GM12878 (cell line): Measurements from ENCODE around the gene VAC14. TPM values are rescaled to one million over a fixed set of nuclear protein-coding genes. Genes with fewer than 3 reads are reported as not detected.

Experiments
- ATAC-seq: fragments of 200-7000 bp; cut with Tn5 transposase; 3 replicates; pipeline ENCODE4 v1.9.1; 2020; ENCODE audit warnings: mild to moderate bottlenecking, moderate library complexity
- BruUV-seq: library from RNA; stranded (reverse); fragments of 400-500 nt; replicated peaks from 2 replicates; lab custom pipeline; 2021; lab: Mats Ljungman, UMichigan
- CTCF ChIA-PET: fragments of 300-600 bp; sonication (Branson Sonifier 250); formaldehyde crosslinking; extraction: SDS; loops from one replicate; lab custom pipeline; 2021; ENCODE audit warnings: inconsistent platforms; lab: Yijun Ruan, JAX
- POLR2A ChIA-PET: fragments of 350-600 bp; formaldehyde crosslinking; extraction: SDS; loops from one replicate; lab custom pipeline; 2021; ENCODE audit warnings: inconsistent platforms; lab: Charles Lee
- RAD21 ChIA-PET: fragments of 300-600 bp; sonication (Branson Sonifier 250); formaldehyde crosslinking; loops from one replicate; lab custom pipeline; 2023; ENCODE audit warnings: antibody characterized with exemption; ENCODE audit not compliant: unreplicated experiment; lab: Charles Lee
- SMC1A ChIA-PET: fragments of 300-600 bp; sonication (Branson Sonifier 250); formaldehyde crosslinking; loops from one replicate; lab custom pipeline; 2023; ENCODE audit not compliant: unreplicated experiment, uncharacterized antibody; lab: Charles Lee
- DNase-seq: peaks from one replicate; pipeline ENCODE4 v3.0.0-alpha.2; 2011; ENCODE audit warnings: low read depth, low spot score
- FAIRE-seq: peaks from 3 replicates; lab custom pipeline; 2011; peaks lifted over from hg19 to GRCh38; lab: Jason Lieb, UNC
- H2AFZ ChIP-seq: 2 replicates; pipeline ENCODE4 v1.6.0; 2011; ENCODE audit warnings: low read depth, low read length, control low read depth; ENCODE audit not compliant: control insufficient read depth
- H3K27ac ChIP-seq: 2 replicates; pipeline ENCODE4 v1.5.1; 2011; ENCODE audit warnings: control low read depth; ENCODE audit not compliant: control insufficient read depth, insufficient read depth
- H3K27me3 ChIP-seq, 2 experiments: replicated peaks in 1 of 2; 2 replicates each; pipeline versions ENCODE4 v1.6.0 to v1.6.1; 2011; ENCODE audit warnings: low read length in 1 of 2; ENCODE audit not compliant: control insufficient read depth in 2 of 2, insufficient read depth in 2 of 2
- H3K36me3 ChIP-seq, 2 experiments: 2 replicates each; pipeline ENCODE4 v1.5.1; 2011; ENCODE audit warnings: low read length in 1 of 2; ENCODE audit not compliant: control insufficient read depth in 2 of 2, insufficient read depth in 2 of 2
- H3K4me1 ChIP-seq: 2 replicates; pipeline ENCODE4 v1.6.1; 2011; ENCODE audit warnings: mild to moderate bottlenecking, low read length, moderate library complexity, mixed read lengths; ENCODE audit not compliant: control insufficient read depth, insufficient read depth
- H3K4me2 ChIP-seq: 2 replicates; pipeline ENCODE4 v1.6.0; 2011; ENCODE audit warnings: control low read depth; ENCODE audit not compliant: control insufficient read depth, insufficient read depth
- H3K4me3 ChIP-seq: fragments of 200-600 bp; sonication (generic); 2 replicates; pipeline ENCODE4 v1.5.1; 2016
- H3K79me2 ChIP-seq: 2 replicates; pipeline ENCODE4 v1.6.0; 2011; ENCODE audit warnings: low read length; ENCODE audit not compliant: control insufficient read depth, insufficient read depth
- H3K9ac ChIP-seq: 2 replicates; pipeline ENCODE4 v1.8.0; 2011; ENCODE audit warnings: low read length, control low read depth, mixed read lengths; ENCODE audit not compliant: control insufficient read depth, insufficient read depth
- H3K9me3 ChIP-seq: replicated peaks from 3 replicates; pipeline ENCODE4 v1.5.1; 2011; ENCODE audit warnings: mild to moderate bottlenecking, low read length; ENCODE audit not compliant: control insufficient read depth, insufficient read depth
- H4K20me1 ChIP-seq: 2 replicates; pipeline ENCODE4 v1.6.0; 2011; ENCODE audit not compliant: control insufficient read depth, insufficient read depth
- ATF7 ChIP-seq: fragments of 450-650 bp; IDR thresholded peaks from 2 replicates; pipeline ENCODE4 v1.6.1; 2016; ENCODE audit warnings: low read depth, mild to moderate bottlenecking
- CTCF ChIP-seq, 3 experiments: IDR thresholded peaks in 2 of 3; conservative IDR thresholded peaks in 1 of 3; 2 replicates each; pipeline ENCODE4 v1.5.1; 2011; ENCODE audit warnings: low read depth in 3 of 3, low read length in 3 of 3, mild to moderate bottlenecking in 3 of 3, control low read depth in 2 of 3, moderate library complexity in 2 of 3, inconsistent platforms in 1 of 3, mixed read lengths in 1 of 3; ENCODE audit not compliant: control insufficient read depth in 2 of 3, insufficient read depth in 1 of 3; ENCODE audit errors: extremely low read depth in 1 of 3
- ETV6 ChIP-seq, 2 experiments: fragments of 450-650 bp in 1 of 2; IDR thresholded peaks in 1 of 2; conservative IDR thresholded peaks in 1 of 2; 2 replicates each; pipeline ENCODE4 v1.6.1; 2014; ENCODE audit warnings: antibody characterized with exemption in 1 of 2, borderline replicate concordance in 1 of 2, low read depth in 1 of 2, mild to moderate bottlenecking in 1 of 2, moderate library complexity in 1 of 2
- HDGF ChIP-seq: fragments of 450-650 bp; IDR thresholded peaks from 2 replicates; pipeline ENCODE4 v1.6.1; 2016; ENCODE audit warnings: antibody characterized with exemption
- MLLT1 ChIP-seq: fragments of 450-650 bp; IDR thresholded peaks from 2 replicates; pipeline ENCODE4 v1.6.1; 2016; ENCODE audit warnings: mild to moderate bottlenecking
- SMC3 ChIP-seq: IDR thresholded peaks from 2 replicates; pipeline ENCODE4 v1.6.1; 2011; ENCODE audit warnings: low read length, improper control_type of control experiment, borderline replicate concordance
- SREBF2 ChIP-seq: IDR thresholded peaks from 2 replicates; pipeline ENCODE4 v1.6.1; 2012; ENCODE audit warnings: mild to moderate bottlenecking, low read length
- SRF ChIP-seq, 2 experiments: IDR thresholded peaks; 2 replicates each; pipeline ENCODE4 v1.6.1; 2011; ENCODE audit warnings: low read depth in 2 of 2, low read length in 2 of 2, mild to moderate bottlenecking in 1 of 2, moderate library complexity in 1 of 2
- ZBTB11 ChIP-seq: fragments of 450-650 bp; formaldehyde crosslinking; IDR thresholded peaks from 2 replicates; pipeline ENCODE4 v1.5.0; 2022; ENCODE audit warnings: mild to moderate bottlenecking, missing genetic modification characterization
- ZNF592 ChIP-seq: fragments of 450-650 bp; IDR thresholded peaks from 2 replicates; pipeline ENCODE4 v1.6.1; 2017; ENCODE audit warnings: mild to moderate bottlenecking, moderate library complexity
- WGBS: methylation state at CpG from one replicate; pipeline ENCODE4 v1.1.6; 2016; ENCODE audit warnings: low lambda C conversion rate; ENCODE audit not compliant: insufficient replicate concordance, insufficient coverage; ENCODE audit errors: missing lambda C conversion rate; 5-methylcytosine and 5-hydroxymethylcytosine counted together
- in situ Hi-C: fragments of 300-500 bp; cut with MboI; formaldehyde crosslinking; loops from 9 replicates; pipeline ENCODE4 v1.14.3; 2018; ENCODE audit warnings: mixed read lengths
- intact Hi-C: fragments of 100-400 bp; cut with micrococcal nuclease; formaldehyde crosslinking; loops from one replicate; pipeline ENCODE4 v1.14.2; 2022; ENCODE audit not compliant: unreplicated experiment
- polyA plus RNA-seq, 11 experiments: library from polyadenylated mRNA; depleted of rRNA in 4 of 11; unstranded in 6 of 11; stranded (reverse) in 5 of 11; fragments of >200 nt; fragmentation: Nextera tagmentation in 4 of 11; fragmentation: Illumina TruSeq in 1 of 11; extraction: Ambion mirVana in 4 of 11; extraction: Trizol in 1 of 11; gene quantifications; 1 replicate in 1 of 11; 2 replicates in 10 of 11; pipeline versions ENCODE4 v1.2.1 to v1.2.3, GENCODE V29; 2011 to 2016; ENCODE audit warnings: inconsistent platforms in 2 of 11, missing spikeins in 2 of 11, low read depth in 1 of 11
- total RNA-seq, 4 experiments: library from RNA; depleted of rRNA in 3 of 4; stranded (reverse); fragments of >200 nt in 3 of 4; fragmentation: Illumina TruSeq in 1 of 4; extraction: Trizol in 1 of 4; gene quantifications; 2 replicates each; pipeline versions ENCODE4 v1.2.1 to v1.2.3, GENCODE V29; 2013 to 2021

VAC14 gene
- total and polyA plus RNA-seq, 10 of the 15 experiments (the other 5 are each of a cell fraction or from before 2014, with no cell fraction given) = 1.3 to 45.5 (median 25.5) TPM

- TF ChIP-seq SMC3 = no peak
Measured at GRCh38 chr16:70704586-70704985, 96.4 kb downstream of the VAC14 start (continued).

- Histone ChIP-seq H3K27me3 (no peaks in the 10 kb centered on the region), H3K79me2 (no peaks in the 10 kb centered on the region), H3K9ac (no peak overlapping the region), H3K4me1 (no peaks in the 10 kb centered on the region), H2AFZ (no peak overlapping the region), H3K4me3 (no peak overlapping the region), H3K27ac (no peak overlapping the region), H3K36me3 (peaks cover 0 to 5% of the 10 kb centered on the region in 2 experiments; a peak in 2 of 4 replicates), H3K4me2 (no peak overlapping the region), H3K9me3 (no peaks in the 10 kb centered on the region), H4K20me1 (no peaks in the 10 kb centered on the region)
- RAD21 ChIA-PET = no interaction called here
- no peak for DNase-seq
- SMC1A ChIA-PET = no interaction called here
- WGBS = 73% methylated on average over 6 of the region's 6 CpGs
- POLR2A ChIA-PET = no interaction called here
- CTCF ChIA-PET = no interaction called here
- no TSS peak for BruUV-seq
- in situ Hi-C loops (no loop called here), intact Hi-C loops (no loop called here)
- no peak for FAIRE-seq
- no peak; the same call in 2 of the 3 replicates for ATAC-seq
- TF ChIP-seq HDGF (no peak), ZBTB11 (no peak), SREBF2 (no peak), CTCF (IDR thresholded peaks at IDR 0.05 in 2 of 3, conservative IDR thresholded peaks at IDR 0.05 in 1 of 3; ENCODE audit: control insufficient read depth in 2 of 3, extremely low read depth in 1 of 3, insufficient read depth in 1 of 3, low read depth in 3 of 3, low read length in 3 of 3) (no peak), ZNF592 (no peak), MLLT1 (no peak), ETV6 (conservative IDR thresholded peaks at IDR 0.05 in 1 of 2, IDR thresholded peaks at IDR 0.05 in 1 of 2; ENCODE audit: borderline replicate concordance in 1 of 2, low read depth in 1 of 2) (no peak), ATF7 (no peak), SRF (IDR thresholded peaks at IDR 0.05; ENCODE audit: low read depth in 2 of 2, low read length in 2 of 2) (no peak)
Measured at GRCh38 chr16:70703835-70704381, 97.0 kb downstream of the VAC14 start.
